AG09319 (cell line): ENCODE data around the gene OXER1.

Source experiments
- DNase-seq: peaks from one replicate; pipeline ENCODE4 v3.0.0-alpha.2; 2010; ENCODE audit warnings: low read depth; ENCODE audit errors: extremely low read depth
- TF ChIP-seq, protein P1 (sequence below): IDR thresholded peaks from 2 replicates; pipeline ENCODE4 v1.5.1; 2011; ENCODE audit warnings: low read depth, mild to moderate bottlenecking, inconsistent platforms, low read length, moderate library complexity

OXER1 gene

DNA sequence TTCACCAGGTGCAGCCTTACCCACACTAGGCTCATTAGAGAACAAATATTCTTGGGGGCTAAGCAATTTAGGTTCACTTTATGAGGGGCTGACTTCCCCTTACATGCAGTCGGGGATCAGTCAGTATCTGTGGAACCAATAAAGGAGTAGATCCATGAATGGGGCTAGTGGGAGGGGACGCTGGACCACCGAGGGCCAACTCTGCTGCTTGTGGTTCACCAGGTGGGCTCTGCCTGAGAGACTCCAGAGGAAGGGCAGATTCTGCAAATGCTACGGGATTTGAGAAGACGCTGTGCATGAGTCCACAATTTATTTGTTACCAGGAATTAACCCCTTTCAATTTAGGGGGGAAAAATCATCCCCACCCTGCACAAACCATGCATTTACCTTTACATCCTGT lies 44.4 kb upstream of the OXER1 start:
- TF ChIP-seq, protein P1, sequence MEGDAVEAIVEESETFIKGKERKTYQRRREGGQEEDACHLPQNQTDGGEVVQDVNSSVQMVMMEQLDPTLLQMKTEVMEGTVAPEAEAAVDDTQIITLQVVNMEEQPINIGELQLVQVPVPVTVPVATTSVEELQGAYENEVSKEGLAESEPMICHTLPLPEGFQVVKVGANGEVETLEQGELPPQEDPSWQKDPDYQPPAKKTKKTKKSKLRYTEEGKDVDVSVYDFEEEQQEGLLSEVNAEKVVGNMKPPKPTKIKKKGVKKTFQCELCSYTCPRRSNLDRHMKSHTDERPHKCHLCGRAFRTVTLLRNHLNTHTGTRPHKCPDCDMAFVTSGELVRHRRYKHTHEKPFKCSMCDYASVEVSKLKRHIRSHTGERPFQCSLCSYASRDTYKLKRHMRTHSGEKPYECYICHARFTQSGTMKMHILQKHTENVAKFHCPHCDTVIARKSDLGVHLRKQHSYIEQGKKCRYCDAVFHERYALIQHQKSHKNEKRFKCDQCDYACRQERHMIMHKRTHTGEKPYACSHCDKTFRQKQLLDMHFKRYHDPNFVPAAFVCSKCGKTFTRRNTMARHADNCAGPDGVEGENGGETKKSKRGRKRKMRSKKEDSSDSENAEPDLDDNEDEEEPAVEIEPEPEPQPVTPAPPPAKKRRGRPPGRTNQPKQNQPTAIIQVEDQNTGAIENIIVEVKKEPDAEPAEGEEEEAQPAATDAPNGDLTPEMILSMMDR: no peak
- DNase-seq: no peak

DNA sequence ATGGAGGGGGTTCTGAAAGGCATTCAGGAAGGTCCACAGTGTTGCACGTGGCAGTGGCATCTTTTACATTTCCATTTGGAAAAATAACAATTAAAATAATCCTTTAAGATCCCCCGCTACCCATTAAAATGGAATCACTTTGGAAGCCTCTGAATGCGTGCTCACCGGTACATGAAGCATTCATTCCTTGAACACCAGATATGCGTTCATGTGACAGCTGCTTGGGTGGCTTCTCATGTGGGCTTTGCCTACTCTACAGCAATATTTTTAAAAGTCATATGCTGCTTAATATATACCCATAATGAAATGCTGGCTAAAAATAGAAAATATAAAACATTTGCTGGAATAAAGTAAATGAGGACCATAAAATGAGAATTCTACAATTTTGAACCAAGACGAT lies 42.9 kb upstream of the OXER1 start:
- TF ChIP-seq, protein P1: no peak
- no peak for DNase-seq

DNA sequence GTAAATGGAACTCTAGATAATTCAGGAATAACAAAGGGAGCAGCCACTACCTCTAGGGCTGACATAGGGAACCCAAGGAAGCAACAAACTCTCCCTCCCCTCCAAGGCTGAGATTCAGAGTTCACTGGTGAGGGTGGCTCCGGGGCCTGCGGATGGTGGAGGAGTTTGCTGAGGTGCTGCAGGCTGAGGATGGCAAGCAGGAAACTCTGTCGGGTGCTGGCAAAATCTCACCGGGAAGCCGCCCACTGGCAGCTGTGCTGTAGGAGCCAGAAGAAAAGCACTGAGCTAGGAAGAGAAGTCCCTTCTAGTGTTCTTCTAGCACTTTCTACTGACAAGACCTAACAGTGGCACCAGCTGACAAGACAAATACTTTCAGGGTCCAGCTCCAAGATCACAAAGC lies 41.0 kb upstream of the OXER1 start:
- TF ChIP-seq, protein P1: no peak
- DNase-seq: no peak

DNA sequence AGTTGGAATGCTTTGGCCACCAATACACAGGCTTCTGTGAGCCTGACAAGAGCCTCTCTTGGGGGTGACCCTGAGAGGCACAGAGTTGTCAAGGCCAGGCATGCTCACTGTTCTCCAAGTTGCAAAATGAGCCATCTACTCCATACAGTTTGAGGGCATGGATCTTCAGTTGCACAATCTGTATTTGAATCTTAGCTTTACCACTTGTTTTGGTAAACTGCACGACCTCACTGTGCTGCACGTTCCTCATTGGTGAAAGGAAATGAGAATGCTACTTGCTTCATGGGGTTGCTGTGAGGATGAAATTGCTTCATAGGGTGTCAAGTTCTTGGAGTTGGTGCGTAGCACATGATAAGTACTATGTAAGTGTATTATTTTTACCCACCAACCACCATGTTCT lies 40.4 kb upstream of the OXER1 start:
- peak; percentile 12 for DNase-seq
- TF ChIP-seq, protein P1: no peak

DNA sequence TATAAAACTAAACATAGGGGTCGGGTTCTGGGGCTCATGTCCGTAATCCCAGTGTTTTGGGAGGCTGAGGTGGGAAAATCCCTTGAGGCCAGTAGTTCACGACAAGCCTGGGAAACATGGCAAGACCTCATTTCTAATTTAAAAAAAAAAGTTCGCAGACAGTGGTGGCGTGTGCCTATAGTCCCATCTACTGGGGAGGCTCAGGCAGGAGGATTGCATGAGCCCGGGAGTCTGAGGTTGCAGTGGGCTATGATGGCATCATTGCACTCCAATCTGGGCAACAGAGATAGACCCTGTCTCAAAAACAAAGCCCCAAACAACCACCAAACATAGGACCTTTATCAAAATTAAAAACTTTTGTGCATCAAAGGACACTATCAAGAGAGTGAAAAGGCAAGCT lies 38.2 kb upstream of the OXER1 start:
- TF ChIP-seq, protein P1: no peak
- DNase-seq: no peak

DNA sequence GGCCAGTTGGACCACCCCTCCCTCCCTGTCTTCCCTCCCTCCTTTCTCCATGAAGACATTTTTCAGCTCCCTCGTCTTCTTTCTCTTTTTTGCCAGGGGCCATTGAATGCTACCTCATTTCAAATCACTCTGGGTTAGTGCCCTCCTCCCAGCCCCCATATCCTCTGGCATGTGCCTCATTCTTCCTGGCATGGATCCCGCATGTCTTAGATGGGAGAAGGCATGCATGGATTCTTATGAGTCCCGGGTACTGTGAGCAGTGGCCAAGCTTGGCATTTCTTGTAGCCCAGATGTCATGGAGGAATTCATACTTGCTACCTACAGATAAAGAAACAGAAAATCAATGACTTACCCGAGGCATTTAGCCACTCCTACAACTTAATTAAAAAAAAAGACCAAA lies 37.4 kb upstream of the OXER1 start:
- TF ChIP-seq, protein P1: no peak
- DNase-seq: no peak

DNA sequence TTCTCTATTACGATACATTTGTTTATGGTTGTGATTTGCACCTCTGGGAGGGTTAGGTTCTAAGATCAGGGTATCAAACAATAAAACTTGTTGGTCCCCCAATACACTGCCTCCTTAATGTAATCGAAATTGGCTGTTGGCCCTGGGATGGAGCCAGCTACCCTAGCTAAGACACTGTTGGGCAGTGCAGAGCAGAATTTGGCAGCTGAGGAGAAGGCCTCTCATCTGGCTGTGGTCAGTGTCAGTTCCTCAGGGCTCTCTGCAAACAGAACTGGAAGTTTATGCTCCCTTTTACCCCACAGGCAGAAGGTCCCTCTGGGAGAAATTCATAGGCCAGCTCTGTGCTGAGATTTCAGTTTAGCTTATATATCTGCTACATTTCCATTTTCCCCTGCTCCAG lies 37.0 kb upstream of the OXER1 start:
- no peak for DNase-seq
- TF ChIP-seq, protein P1: no peak
